HCT116 (cell line): ENCODE results near the gene ABRACL. TPM values are rescaled to one million over a fixed set of nuclear protein-coding genes. Genes with fewer than 3 reads are reported as not detected.

ENCODE experiments used
- ATAC-seq: fragments of 200-7000 bp; cut with Tn5 transposase; 2 replicates; pipeline ENCODE4 v1.9.1; 2020; ENCODE audit warnings: mild to moderate bottlenecking, moderate library complexity
- BruUV-seq: library from RNA; stranded (reverse); fragments of 400-500 nt; replicated peaks from 2 replicates; lab custom pipeline; 2021; lab: Mats Ljungman, UMichigan
- CTCF ChIA-PET: fragments of 300-600 bp; sonication (Branson Sonifier 250); formaldehyde crosslinking; loops from one replicate; lab custom pipeline; 2021; ENCODE audit warnings: antibody characterized with exemption; lab: Charles Lee
- POLR2A ChIA-PET: fragments of 300-600, 350-600 bp; sonication (Branson Sonifier 250); formaldehyde crosslinking; loops from one replicate; lab custom pipeline; 2021; ENCODE audit warnings: antibody characterized with exemption; lab: Charles Lee
- RAD21 ChIA-PET, 2 experiments: fragments of 300-600 bp; sonication (Branson Sonifier 250); formaldehyde crosslinking; loops; one replicate each; lab custom pipeline; 2023; ENCODE audit warnings: low total read pairs in 2 of 2; ENCODE audit not compliant: uncharacterized antibody in 2 of 2, unreplicated experiment in 2 of 2, low non-redundant PET in 1 of 2; lab: Charles Lee
- DNase-seq: peaks from one replicate; pipeline ENCODE4 v3.0.0-alpha.2; 2010; ENCODE audit warnings: low read depth, low spot score
- H2AFZ ChIP-seq: fragments of 200-600 bp; shearing (Covaris generic), sonication (generic); 2 replicates; pipeline ENCODE4 v1.6.1; 2017; ENCODE audit warnings: low read depth, mixed run types, mixed read lengths, antibody characterized with exemption, low read length; ENCODE audit not compliant: poor library complexity, severe bottlenecking
- H3K27ac ChIP-seq: 2 replicates; pipeline ENCODE4 v1.5.1; 2012; ENCODE audit warnings: low read depth, low read length
- H3K27me3 ChIP-seq: fragments of 200-600 bp; sonication (generic); 2 replicates; pipeline ENCODE4 v1.6.1; 2016; ENCODE audit warnings: mixed run types, low read length, mixed read lengths; ENCODE audit not compliant: insufficient read depth
- H3K36me3 ChIP-seq, 2 experiments: fragments of 200-500 bp in 1 of 2; fragments of 200-600 bp in 1 of 2; sonication (Bioruptor generic) in 1 of 2; sonication (generic) in 1 of 2; 2 replicates each; pipeline versions ENCODE4 v1.5.1 to v1.6.1; 2014 to 2016; ENCODE audit warnings: low read length in 2 of 2, inconsistent platforms in 1 of 2, mixed read lengths in 1 of 2, mixed run types in 1 of 2; ENCODE audit not compliant: insufficient read depth in 2 of 2, control insufficient read depth in 1 of 2
- H3K4me1 ChIP-seq, 2 experiments: fragments of 200-600 bp in 1 of 2; sonication (generic) in 1 of 2; 2 replicates each; pipeline versions ENCODE4 v1.5.1 to v1.6.1; 2012 to 2017; ENCODE audit warnings: low read length in 2 of 2, inconsistent platforms in 1 of 2, mild to moderate bottlenecking in 1 of 2, mixed read lengths in 1 of 2, mixed run types in 1 of 2, moderate library complexity in 1 of 2; ENCODE audit not compliant: insufficient read depth in 2 of 2, control insufficient read depth in 1 of 2
- H3K4me2 ChIP-seq: fragments of 200-600 bp; sonication (generic); 2 replicates; pipeline ENCODE4 v1.6.1; 2017; ENCODE audit warnings: mixed run types, low read length, mixed read lengths
- H3K4me3 ChIP-seq, 2 experiments: fragments of 200-600 bp in 1 of 2; sonication (generic) in 1 of 2; replicated peaks in 1 of 2; 2 replicates each; pipeline ENCODE4 v1.5.1; 2011 to 2016; ENCODE audit warnings: low read length in 2 of 2, control low read depth in 1 of 2, low read depth in 1 of 2, mild to moderate bottlenecking in 1 of 2, mixed read lengths in 1 of 2, mixed run types in 1 of 2
- H3K79me2 ChIP-seq: fragments of 200-600 bp; sonication (generic); 2 replicates; pipeline ENCODE4 v1.6.1; 2017; ENCODE audit warnings: mild to moderate bottlenecking, mixed run types, low read length, moderate library complexity, mixed read lengths; ENCODE audit not compliant: insufficient read depth
- H3K9ac ChIP-seq: fragments of 200-600 bp; sonication (generic); 2 replicates; pipeline ENCODE4 v1.6.1; 2016; ENCODE audit warnings: low read length, mixed read lengths
- H3K9me2 ChIP-seq: fragments of 200-600 bp; sonication (generic), shearing (Covaris generic); 2 replicates; pipeline ENCODE4 v1.6.1; 2017; ENCODE audit warnings: mixed run types, mild to moderate bottlenecking, moderate library complexity; ENCODE audit not compliant: insufficient read depth
- H3K9me3 ChIP-seq, 2 experiments: fragments of 200-500 bp in 1 of 2; fragments of 200-600 bp in 1 of 2; sonication (Bioruptor generic) in 1 of 2; sonication (generic) in 1 of 2; 2 replicates each; pipeline ENCODE4 v1.6.1; 2014 to 2017; ENCODE audit warnings: low read length in 2 of 2, mixed read lengths in 2 of 2, inconsistent platforms in 1 of 2, low read depth in 1 of 2, mild to moderate bottlenecking in 1 of 2, mixed run types in 1 of 2, moderate library complexity in 1 of 2; ENCODE audit not compliant: control insufficient read depth in 1 of 2, insufficient read depth in 1 of 2
- H4K20me1 ChIP-seq: fragments of 200-600 bp; sonication (generic), shearing (Covaris generic); 2 replicates; pipeline ENCODE4 v1.6.1; 2017; ENCODE audit warnings: mixed run types, mild to moderate bottlenecking, moderate library complexity; ENCODE audit not compliant: insufficient read depth
- ATF3 ChIP-seq: IDR thresholded peaks from 2 replicates; pipeline ENCODE4 v1.6.1; 2012
- CBX3 ChIP-seq: IDR thresholded peaks from 2 replicates; pipeline ENCODE4 v1.6.1; 2012; ENCODE audit warnings: low read depth
- CTCF ChIP-seq, 3 experiments: fragments of 200-600 bp in 1 of 3; sonication (generic) in 1 of 3; IDR thresholded peaks in 2 of 3; conservative IDR thresholded peaks in 1 of 3; 2 replicates each; pipeline ENCODE4 v1.5.1; 2012 to 2017; ENCODE audit warnings: low read depth in 2 of 3, low read length in 2 of 3, antibody characterized with exemption in 1 of 3, borderline replicate concordance in 1 of 3, control low read depth in 1 of 3, mild to moderate bottlenecking in 1 of 3, mixed read lengths in 1 of 3, mixed run types in 1 of 3, moderate library complexity in 1 of 3; ENCODE audit not compliant: insufficient read depth in 1 of 3
- EGR1 ChIP-seq: IDR thresholded peaks from 2 replicates; pipeline ENCODE4 v1.6.1; 2012; ENCODE audit warnings: low read depth
- ELF1 ChIP-seq: IDR thresholded peaks from 2 replicates; pipeline ENCODE4 v1.6.1; 2012; ENCODE audit warnings: low read depth, borderline replicate concordance
- EZH2phosphoT487 ChIP-seq: fragments of 200-600 bp; IDR thresholded peaks from 2 replicates; pipeline ENCODE4 v1.6.1; 2018; ENCODE audit warnings: antibody characterized with exemption, borderline replicate concordance
- FOSL1 ChIP-seq: IDR thresholded peaks from 2 replicates; pipeline ENCODE4 v1.6.1; 2012; ENCODE audit warnings: low read depth
- POLR2A ChIP-seq: IDR thresholded peaks from 2 replicates; pipeline ENCODE4 v1.7.0; 2011; ENCODE audit warnings: borderline replicate concordance; ENCODE audit not compliant: insufficient read depth, insufficient read length; ENCODE audit errors: extremely low read depth
- POLR2AphosphoS5 ChIP-seq: IDR thresholded peaks from 2 replicates; pipeline ENCODE4 v1.6.1; 2011; ENCODE audit warnings: mild to moderate bottlenecking, low read depth, low read length, moderate library complexity
- RAD21 ChIP-seq: IDR thresholded peaks from 2 replicates; pipeline ENCODE4 v1.6.1; 2012; ENCODE audit warnings: low read depth, mild to moderate bottlenecking
- REST ChIP-seq: IDR thresholded peaks from 2 replicates; pipeline ENCODE4 v1.6.1; 2012; ENCODE audit warnings: low read depth
- SIN3A ChIP-seq: IDR thresholded peaks from 2 replicates; pipeline ENCODE4 v1.6.1; 2012; ENCODE audit warnings: low read depth
- SP1 ChIP-seq: IDR thresholded peaks from 2 replicates; pipeline ENCODE4 v1.6.1; 2012; ENCODE audit warnings: low read depth
- TCF7L2 ChIP-seq: IDR thresholded peaks from 2 replicates; pipeline ENCODE4 v1.7.0; 2011; ENCODE audit warnings: borderline replicate concordance, inconsistent platforms; ENCODE audit not compliant: insufficient read depth, insufficient read length; ENCODE audit errors: extremely low read depth
- YY1 ChIP-seq: IDR thresholded peaks from 2 replicates; pipeline ENCODE4 v1.6.1; 2011; ENCODE audit warnings: low read length, low read depth, moderate library complexity, mild to moderate bottlenecking; ENCODE audit not compliant: insufficient replicate concordance; ENCODE audit errors: extremely low read depth
- ZFX ChIP-seq: fragments of 450-650 bp; IDR thresholded peaks from 2 replicates; pipeline ENCODE4 v1.6.1; 2017
- ZNF274 ChIP-seq: fragments of 200-500 bp; sonication (Bioruptor generic); IDR thresholded peaks from 2 replicates; pipeline ENCODE4 v1.6.1; 2014; ENCODE audit warnings: mild to moderate bottlenecking, low read depth, low read length, inconsistent platforms
- intact Hi-C: fragments of 100-400 bp; cut with micrococcal nuclease; formaldehyde crosslinking; loops from 2 replicates; pipeline ENCODE4 v1.10.0; 2022
- total RNA-seq: library from RNA; stranded (reverse); gene quantifications from one replicate; pipeline ENCODE4 v1.2.1, GENCODE V29; 2021; ENCODE audit not compliant: unreplicated experiment
- TF ChIP-seq, protein P1 (sequence below): IDR thresholded peaks from 2 replicates; pipeline ENCODE4 v1.6.1; 2012

ABRACL gene
- total RNA-seq, 1 experiment from 2014 or later, result 47.4 TPM

DNA sequence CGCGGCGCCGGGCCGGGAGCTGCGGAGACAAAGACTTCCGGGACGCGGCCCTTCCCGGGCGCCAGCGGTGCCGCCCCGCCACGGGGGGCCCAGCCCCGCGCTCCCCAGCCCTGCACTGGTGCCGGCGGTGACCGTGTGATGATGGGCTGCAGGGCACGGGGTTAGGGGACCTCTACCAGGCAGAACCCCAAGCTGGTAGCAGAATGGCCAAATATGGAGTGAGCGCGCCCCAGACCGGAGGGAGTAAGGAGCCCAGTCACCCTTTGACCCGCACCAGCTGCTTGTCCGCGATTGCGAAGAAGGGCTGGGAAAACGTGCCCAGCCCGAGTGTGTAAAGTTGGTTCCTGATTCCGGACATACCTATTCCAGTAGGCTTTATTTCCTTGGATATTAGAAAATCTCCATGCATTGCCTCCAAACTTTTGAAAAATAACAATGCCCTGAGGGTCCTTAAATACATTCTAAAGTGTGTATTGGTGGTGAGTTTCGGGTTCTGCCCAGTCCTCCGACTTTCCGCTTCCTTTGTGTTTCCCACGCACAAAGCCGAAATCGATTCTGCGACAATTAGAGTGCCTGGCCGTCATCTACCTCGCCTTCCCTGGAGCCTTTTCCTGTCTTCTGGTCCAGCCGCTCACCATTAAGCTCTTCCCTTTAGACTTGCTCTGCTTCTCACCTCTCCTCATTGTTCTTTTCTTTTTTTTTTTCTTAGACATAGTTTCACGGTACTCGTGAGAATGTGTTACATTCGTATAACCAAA is 1.1 kb downstream of the ABRACL start:
- Histone ChIP-seq H3K4me2 (peak overlapping the region; percentile 75), H3K4me3 (peak overlapping the region; percentile 71 to 75), H3K9me3 (no peaks in the 10 kb centered on the region), H2AFZ (peak overlapping the region; percentile 63), H3K27me3 (no peaks in the 10 kb centered on the region), H3K9ac (peak overlapping the region; percentile 69), H3K79me2 (peaks cover 10% of the 10 kb centered on the region), H4K20me1 (no peaks in the 10 kb centered on the region), H3K27ac (peak overlapping the region; percentile 61), H3K36me3 (no peaks in the 10 kb centered on the region), H3K9me2 (no peaks in the 10 kb centered on the region), H3K4me1 (peaks cover 0 to 25% of the 10 kb centered on the region in 2 experiments; a peak in 3 of 4 replicates)
- DNase-seq (no peak), ATAC-seq (peak; percentile 46)
- intact Hi-C loops, result loop anchor here (2.0 kb wide), 1 partner anchor 41 kb away; the partner anchor contains the start of gene REPS1
- TSS peak; percentile 47 for BruUV-seq
- ChIA-PET CTCF (no interaction called here), RAD21 (interaction anchor here in 1 of 2 experiments (0.6 kb wide), 1 partner anchor 96 kb away, joined by 5 read pairs; no protein-coding TSS in a partner anchor), POLR2A (interaction anchor here (1.0 kb wide), 1 partner anchor 16 kb away, joined by 3 read pairs; no protein-coding TSS in a partner anchor)
- TF ChIP-seq CBX3 (no peak), ZFX (0 out of 2 replicates have a peak, but pooled peaks have one; percentile 7), FOSL1 (no peak), CTCF (IDR thresholded peaks at IDR 0.05 in 2 of 3, conservative IDR thresholded peaks at IDR 0.05 in 1 of 3; ENCODE audit: borderline replicate concordance in 1 of 3, insufficient read depth in 1 of 3, low read depth in 2 of 3, low read length in 2 of 3) (no peak), POLR2AphosphoS5 (no peak), TCF7L2 (peak; percentile 57), EZH2phosphoT487 (no peak), RAD21 (no peak), POLR2A (peak; percentile 5), ATF3 (no peak), YY1 (no peak), EGR1 (no peak), SIN3A (no peak), REST (no peak), SP1 (no peak), ZNF274 (no peak), ELF1 (no peak)
- TF ChIP-seq, protein P1, sequence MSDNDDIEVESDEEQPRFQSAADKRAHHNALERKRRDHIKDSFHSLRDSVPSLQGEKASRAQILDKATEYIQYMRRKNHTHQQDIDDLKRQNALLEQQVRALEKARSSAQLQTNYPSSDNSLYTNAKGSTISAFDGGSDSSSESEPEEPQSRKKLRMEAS, result no peak
